Ascending aorta (tissue), 2 donors: ENCODE results near the gene TSR1. TPM values are rescaled to one million over a fixed set of nuclear protein-coding genes. Genes with fewer than 3 reads are reported as not detected.

ENCODE experiments used
- DNase-seq, 2 donors: peaks; one replicate each; pipeline ENCODE4 v3.0.0-alpha.2; 2019; ENCODE audit warnings: low spot score in 2 of 2
- H3K27ac ChIP-seq, 2 donors: fragments of 200-600 bp; sonication (generic); one replicate each; pipeline ENCODE4 v1.5.1; 2016 to 2017; ENCODE audit warnings: mild to moderate bottlenecking in 1 of 2
- H3K27me3 ChIP-seq: fragments of 200-600 bp; sonication (generic); one replicate; pipeline ENCODE4 v1.5.1; 2017
- H3K36me3 ChIP-seq, 2 donors: fragments of 200-600 bp; sonication (generic); one replicate each; pipeline ENCODE4 v1.5.1; 2016
- H3K4me1 ChIP-seq, 2 donors: fragments of 200-600 bp; sonication (generic); one replicate each; pipeline ENCODE4 v1.5.1; 2016 to 2017; ENCODE audit warnings: mild to moderate bottlenecking in 1 of 2
- H3K4me3 ChIP-seq, 2 donors: fragments of 200-600 bp; sonication (generic); one replicate each; pipeline ENCODE4 v1.5.1; 2016 to 2017; ENCODE audit warnings: mild to moderate bottlenecking in 1 of 2
- H3K9me3 ChIP-seq, 2 donors: fragments of 200-600 bp; sonication (generic); one replicate each; pipeline ENCODE4 v1.5.1; 2016
- intact Hi-C: fragments of 100-400 bp; cut with DNase I; formaldehyde crosslinking; loops from one replicate; pipeline ENCODE4 v1.15.1; 2023
- total RNA-seq: library from RNA; depleted of rRNA; stranded (reverse); fragments of >200 nt; gene quantifications from one replicate; pipeline ENCODE4 v1.1.0, GENCODE V29; 2016
- TF ChIP-seq, protein P1 (sequence below), 3 experiments: fragments of 200-600 bp in 2 of 3; fragments of 450-650 bp in 1 of 3; sonication (generic) in 2 of 3; IDR thresholded peaks; one replicate each; pipeline ENCODE4 v1.5.1; 2016 to 2019; ENCODE audit warnings: antibody characterized with exemption in 3 of 3, mild to moderate bottlenecking in 1 of 3, moderate library complexity in 1 of 3

The TSR1 gene
- total RNA-seq, 1 donor from 2014 or later, result 16.9 TPM

GRCh38 chr17:2368359-2368758, 32.1 kb upstream of the TSR1 start:
- Histone ChIP-seq H3K27me3 (no peaks in the 10 kb centered on the region), H3K4me3 (no peak overlapping the region), H3K4me1 (no peaks in the 10 kb centered on the region), H3K27ac (no peak overlapping the region), H3K9me3 (no peaks in the 10 kb centered on the region), H3K36me3 (peaks cover 21 to 62% of the 10 kb centered on the region in 2 donors)
- intact Hi-C loops, result no loop called here
- no peak for DNase-seq
- TF ChIP-seq, protein P1, sequence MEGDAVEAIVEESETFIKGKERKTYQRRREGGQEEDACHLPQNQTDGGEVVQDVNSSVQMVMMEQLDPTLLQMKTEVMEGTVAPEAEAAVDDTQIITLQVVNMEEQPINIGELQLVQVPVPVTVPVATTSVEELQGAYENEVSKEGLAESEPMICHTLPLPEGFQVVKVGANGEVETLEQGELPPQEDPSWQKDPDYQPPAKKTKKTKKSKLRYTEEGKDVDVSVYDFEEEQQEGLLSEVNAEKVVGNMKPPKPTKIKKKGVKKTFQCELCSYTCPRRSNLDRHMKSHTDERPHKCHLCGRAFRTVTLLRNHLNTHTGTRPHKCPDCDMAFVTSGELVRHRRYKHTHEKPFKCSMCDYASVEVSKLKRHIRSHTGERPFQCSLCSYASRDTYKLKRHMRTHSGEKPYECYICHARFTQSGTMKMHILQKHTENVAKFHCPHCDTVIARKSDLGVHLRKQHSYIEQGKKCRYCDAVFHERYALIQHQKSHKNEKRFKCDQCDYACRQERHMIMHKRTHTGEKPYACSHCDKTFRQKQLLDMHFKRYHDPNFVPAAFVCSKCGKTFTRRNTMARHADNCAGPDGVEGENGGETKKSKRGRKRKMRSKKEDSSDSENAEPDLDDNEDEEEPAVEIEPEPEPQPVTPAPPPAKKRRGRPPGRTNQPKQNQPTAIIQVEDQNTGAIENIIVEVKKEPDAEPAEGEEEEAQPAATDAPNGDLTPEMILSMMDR (IDR thresholded peaks at IDR 0.05), result no peak

DNA sequence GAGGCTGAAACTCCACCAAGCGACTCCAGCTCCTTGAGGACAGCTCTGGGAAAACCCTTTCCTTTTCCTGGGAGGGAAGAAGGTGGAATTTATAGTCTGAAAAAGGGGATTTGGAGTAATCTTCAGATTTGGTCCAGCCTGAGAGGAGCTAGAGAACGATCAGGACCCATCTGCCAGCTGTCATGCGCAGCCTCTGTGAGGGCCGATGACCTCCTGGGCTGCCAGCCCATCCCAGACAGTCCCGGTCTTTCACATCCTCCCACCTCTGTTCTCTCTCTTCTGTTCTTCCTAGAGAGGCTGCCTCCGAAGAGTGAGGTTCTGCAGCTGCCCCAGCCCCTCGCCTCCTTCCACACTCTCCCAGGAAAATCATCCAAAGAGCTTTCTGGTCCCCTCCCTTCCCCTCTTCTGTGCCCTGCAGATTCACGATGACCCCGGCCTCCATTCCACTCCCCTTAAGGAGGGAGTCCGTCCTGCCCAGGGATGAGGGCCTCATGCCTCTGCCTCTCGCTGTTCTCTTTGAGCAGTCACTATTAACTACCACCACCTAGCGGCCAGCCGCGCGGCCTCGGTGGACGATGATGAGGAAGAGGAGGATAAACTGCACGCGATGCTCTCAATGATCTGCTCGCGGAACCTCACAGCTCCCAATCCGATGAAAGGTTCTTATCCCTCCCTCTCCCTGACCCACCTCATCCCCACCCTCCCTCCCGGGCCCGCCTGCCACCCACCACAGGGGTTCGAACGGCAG, 30.7 kb upstream of the TSR1 start:
- Histone ChIP-seq H3K9me3 (no peaks in the 10 kb centered on the region), H3K4me3 (no peak overlapping the region), H3K27ac (no peak overlapping the region), H3K27me3 (no peaks in the 10 kb centered on the region), H3K36me3 (peaks cover 24 to 57% of the 10 kb centered on the region in 2 donors), H3K4me1 (no peaks in the 10 kb centered on the region)
- TF ChIP-seq, protein P1 (IDR thresholded peaks at IDR 0.05), result no peak
- intact Hi-C loops, result no loop called here
- DNase-seq, result no peak

DNA sequence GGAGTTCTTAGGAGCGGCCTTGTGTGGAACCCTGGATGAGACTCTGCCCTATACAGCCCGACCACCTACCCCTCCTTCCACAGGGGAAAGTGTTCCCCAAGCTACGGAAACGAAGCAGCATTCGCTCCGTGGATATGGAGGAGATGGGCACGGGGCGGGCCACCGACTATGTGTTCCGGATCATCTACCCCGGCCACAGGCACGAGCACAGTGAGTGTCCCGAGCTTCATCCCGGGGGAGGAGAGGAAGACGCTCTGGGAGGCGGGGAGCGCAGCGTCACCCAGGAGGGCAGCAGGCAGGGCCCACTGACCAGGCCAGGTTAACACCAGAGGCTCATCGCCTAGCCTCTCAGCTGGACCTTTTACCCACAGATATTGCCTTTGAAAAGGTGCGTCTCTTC, 28.9 kb upstream of the TSR1 start:
- H3K27me3 ChIP-seq, result no peaks in the 10 kb centered on the region
- H3K9me3 ChIP-seq, result no peaks in the 10 kb centered on the region
- peaks cover 27 to 47% of the 10 kb centered on the region in 2 donors for H3K36me3 ChIP-seq
- no peak overlapping the region for H3K27ac ChIP-seq
- H3K4me1 ChIP-seq, result no peaks in the 10 kb centered on the region
- intact Hi-C loops, result no loop called here
- no peak overlapping the region for H3K4me3 ChIP-seq
- TF ChIP-seq, protein P1 (IDR thresholded peaks at IDR 0.05), result no peak
- no peak for DNase-seq

GRCh38 chr17:2364763-2365116, 28.5 kb upstream of the TSR1 start:
- Histone ChIP-seq H3K36me3 (peaks cover 27 to 47% of the 10 kb centered on the region in 2 donors), H3K27ac (no peak overlapping the region), H3K4me1 (no peaks in the 10 kb centered on the region), H3K9me3 (no peaks in the 10 kb centered on the region), H3K27me3 (no peaks in the 10 kb centered on the region), H3K4me3 (no peak overlapping the region)
- TF ChIP-seq, protein P1 (IDR thresholded peaks at IDR 0.05), result no peak
- intact Hi-C loops, result no loop called here
- DNase-seq, result no peak

DNA sequence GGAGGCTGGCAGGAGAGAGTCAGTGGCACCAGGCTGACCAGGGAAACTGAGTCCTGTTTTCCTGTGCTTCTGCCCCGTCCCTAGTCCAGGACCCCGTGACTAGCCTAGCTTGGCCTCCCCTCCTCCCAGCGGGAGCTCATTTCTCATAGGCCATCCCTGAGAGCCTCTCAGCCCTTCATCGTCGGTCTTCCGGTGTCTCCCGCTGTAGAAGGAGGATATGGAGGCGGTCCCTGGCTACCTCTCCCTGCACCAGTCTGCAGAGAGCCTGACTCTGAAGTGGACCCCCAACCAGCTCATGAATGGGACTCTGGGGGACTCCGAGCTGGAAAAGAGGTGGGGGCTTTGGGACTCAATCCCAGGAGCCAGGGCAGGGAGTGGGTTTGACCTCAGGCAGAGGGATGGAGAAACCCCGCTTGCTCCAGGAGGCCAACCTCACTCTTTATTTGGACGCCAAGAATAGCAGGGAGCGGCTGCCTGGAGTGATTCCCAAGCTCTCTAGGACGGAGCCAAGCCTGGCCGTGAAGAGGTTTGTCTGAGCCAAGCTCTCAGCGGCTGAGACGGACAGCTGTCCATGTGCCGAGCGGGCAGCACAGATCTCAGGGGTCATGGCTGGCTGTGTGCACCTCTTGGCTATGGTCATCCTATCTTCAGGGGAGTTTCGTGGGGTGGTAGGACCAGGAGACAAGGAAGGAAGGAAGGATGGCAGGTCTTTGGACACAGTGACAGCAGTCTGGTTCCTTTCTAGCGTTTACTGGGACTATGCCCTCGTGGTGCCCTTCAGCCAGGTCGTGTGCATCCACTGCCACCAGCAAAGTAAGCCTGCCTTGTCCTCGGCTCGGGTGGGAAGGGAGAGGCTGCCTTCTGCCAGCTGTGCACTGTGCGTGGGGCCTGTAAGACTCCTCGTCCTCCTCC, 27.9 kb upstream of the TSR1 start:
- peaks cover 27 to 47% of the 10 kb centered on the region in 2 donors for H3K36me3 ChIP-seq
- intact Hi-C loops, result no loop called here

More for the DNA sequence above, 27.9 kb upstream of the TSR1 start:
- Histone ChIP-seq H3K27me3 (no peaks in the 10 kb centered on the region), H3K27ac (no peak overlapping the region), H3K4me1 (no peaks in the 10 kb centered on the region), H3K4me3 (no peak overlapping the region), H3K9me3 (no peaks in the 10 kb centered on the region)
- TF ChIP-seq, protein P1 (IDR thresholded peaks at IDR 0.05), result no peak
- no peak for DNase-seq
